IPS DF 4.7 (cell line): ENCODE measurements around the gene KLHL9.

Source experiments
- DNase-seq: peaks from one replicate; pipeline ENCODE4 v3.0.0-alpha.2; 2013; ENCODE audit warnings: low spot score; ENCODE audit errors: extremely low read depth

The KLHL9 gene

GRCh38 chr9:21317956-21318923 is 17.0 kb downstream of the KLHL9 start:
- DNase-seq: no peak

GRCh38 chr9:21316860-21317259 is 18.3 kb downstream of the KLHL9 start:
- no peak for DNase-seq

- no peak for DNase-seq
Observed at GRCh38 chr9:21316032-21316842, 19.0 kb downstream of the KLHL9 start.

GRCh38 chr9:21314152-21314551 is 21.1 kb downstream of the KLHL9 start:
- DNase-seq: no peak

GRCh38 chr9:21311889-21312288 is 23.3 kb downstream of the KLHL9 start:
- no peak for DNase-seq

- DNase-seq: no peak
Observed at GRCh38 chr9:21305213-21305612, 30.0 kb downstream of the KLHL9 start, which contains the start of gene IFNA5. IFNA5 (minus strand) TSS chr9:21305313; CDS start chr9:21305256, 57 bp downstream.

GRCh38 chr9:21295992-21296391 is 39.2 kb downstream of the KLHL9 start:
- DNase-seq: no peak

GRCh38 chr9:21294904-21295538 is 40.2 kb downstream of the KLHL9 start:
- no peak for DNase-seq

GRCh38 chr9:21294364-21294774 is 40.8 kb downstream of the KLHL9 start:
- DNase-seq: no peak

GRCh38 chr9:21289848-21290247 is 45.4 kb downstream of the KLHL9 start:
- no peak for DNase-seq

GRCh38 chr9:21287280-21287679 is 47.9 kb downstream of the KLHL9 start:
- no peak for DNase-seq

GRCh38 chr9:21286659-21287058 is 48.5 kb downstream of the KLHL9 start:
- DNase-seq: no peak

GRCh38 chr9:21286099-21286498 is 49.1 kb downstream of the KLHL9 start:
- DNase-seq: no peak

GRCh38 chr9:21281275-21281674 is 53.9 kb downstream of the KLHL9 start:
- DNase-seq: no peak
